ENCODE results near the gene ETS2.
A peak's percentile ranks its signal among the peaks of the same experiment; 100 is the strongest.

The ETS2 gene

GRCh38 chr21:38784458-38785266, 21.1 kb upstream of the ETS2 start:
- no peaks in the 10 kb centered on the region for H3K27me3 Mint-ChIP-seq (ENCODE audit: low read depth, poor library complexity)
- no peak for DNase-seq
- peaks cover 42% of the 10 kb centered on the region for H3K9me3 Mint-ChIP-seq
- H3K27ac Mint-ChIP-seq, result no peak overlapping the region
- peaks cover 12% of the 10 kb centered on the region for H3K36me3 Mint-ChIP-seq (ENCODE audit: low read depth)
- peaks cover 12% of the 10 kb centered on the region for H3K4me1 Mint-ChIP-seq
- H3K4me3 Mint-ChIP-seq, result no peak overlapping the region
- TF ChIP-seq CTCF (IDR thresholded peaks at IDR 0.05), result no peak

GRCh38 chr21:38785483-38785882, 20.2 kb upstream of the ETS2 start:
- peaks cover 12% of the 10 kb centered on the region for H3K4me1 Mint-ChIP-seq
- no peak for TF ChIP-seq CTCF (IDR thresholded peaks at IDR 0.05)
- no peak overlapping the region for H3K4me3 Mint-ChIP-seq
- no peak overlapping the region for H3K27ac Mint-ChIP-seq
- no peak for DNase-seq
- peaks cover 35% of the 10 kb centered on the region for H3K9me3 Mint-ChIP-seq
- H3K27me3 Mint-ChIP-seq (ENCODE audit: low read depth, poor library complexity), result no peaks in the 10 kb centered on the region
- H3K36me3 Mint-ChIP-seq (ENCODE audit: low read depth), result peaks cover 12% of the 10 kb centered on the region

GRCh38 chr21:38787016-38787415, 18.7 kb upstream of the ETS2 start:
- no peak for DNase-seq
- no peak for TF ChIP-seq CTCF (IDR thresholded peaks at IDR 0.05)
- Mint-ChIP-seq H3K4me1 (peaks cover 12% of the 10 kb centered on the region), H3K27ac (no peak overlapping the region), H3K9me3 (peaks cover 21% of the 10 kb centered on the region), H3K4me3 (no peak overlapping the region), H3K27me3 (ENCODE audit: low read depth, poor library complexity) (peaks cover 3% of the 10 kb centered on the region), H3K36me3 (ENCODE audit: low read depth) (peaks cover 7% of the 10 kb centered on the region)

GRCh38 chr21:38787461-38788274, 18.1 kb upstream of the ETS2 start:
- H3K27ac Mint-ChIP-seq, result no peak overlapping the region

GRCh38 chr21:38788275-38788905, 17.3 kb upstream of the ETS2 start:
- TF ChIP-seq CTCF (IDR thresholded peaks at IDR 0.05), result no peak
- peaks cover 6% of the 10 kb centered on the region for H3K27me3 Mint-ChIP-seq (ENCODE audit: low read depth, poor library complexity)
- no peak overlapping the region for H3K4me3 Mint-ChIP-seq
- H3K36me3 Mint-ChIP-seq (ENCODE audit: low read depth), result no peaks in the 10 kb centered on the region
- no peak for DNase-seq
- H3K27ac Mint-ChIP-seq, result no peak overlapping the region
- peaks cover 12% of the 10 kb centered on the region for H3K9me3 Mint-ChIP-seq
- H3K4me1 Mint-ChIP-seq, result peaks cover 12% of the 10 kb centered on the region

More at GRCh38 chr21:38787461-38788274, 18.1 kb upstream of the ETS2 start:
- H3K4me3 Mint-ChIP-seq, result no peak overlapping the region
- peaks cover 18% of the 10 kb centered on the region for H3K9me3 Mint-ChIP-seq
- DNase-seq, result peak; percentile 15
- no peak for TF ChIP-seq CTCF (IDR thresholded peaks at IDR 0.05)
- peaks cover 3% of the 10 kb centered on the region for H3K36me3 Mint-ChIP-seq (ENCODE audit: low read depth)
- peaks cover 3% of the 10 kb centered on the region for H3K27me3 Mint-ChIP-seq (ENCODE audit: low read depth, poor library complexity)
- peaks cover 12% of the 10 kb centered on the region for H3K4me1 Mint-ChIP-seq

Measured in nephron progenitor cell (in vitro differentiated cells).